OCI-LY1 (cell line): Measurements from ENCODE around the gene STK24.
"Not testable (repeated sequence)": the region's sequence is repeated elsewhere in the genome, so short reads cannot be mapped to it uniquely, and the experiment has no call there.

Experiments
- H2AFZ ChIP-seq: fragments of 200-600 bp; sonication (generic), shearing (Covaris generic); 2 replicates; pipeline ENCODE4 v1.6.0; 2014; ENCODE audit warnings: antibody characterized with exemption, mild to moderate bottlenecking, low read length
- H3F3A ChIP-seq: fragments of 200-600 bp; sonication (generic), shearing (Covaris generic); 2 replicates; pipeline ENCODE4 v1.6.0; 2014; ENCODE audit warnings: mild to moderate bottlenecking, antibody characterized with exemption, low read length, moderate library complexity; ENCODE audit not compliant: insufficient read depth
- H3K27ac ChIP-seq: fragments of 200-600 bp; sonication (generic); 2 replicates; pipeline ENCODE4 v1.5.1; 2014; ENCODE audit warnings: low read length, mixed run types, mild to moderate bottlenecking, low read depth; ENCODE audit not compliant: poor library complexity, severe bottlenecking
- H3K27me3 ChIP-seq: fragments of 200-600 bp; sonication (generic); 2 replicates; pipeline ENCODE4 v1.6.0; 2014; ENCODE audit warnings: antibody characterized with exemption, mild to moderate bottlenecking, low read length, moderate library complexity; ENCODE audit not compliant: insufficient read depth
- H3K36me3 ChIP-seq: fragments of 200-600 bp; sonication (generic); 2 replicates; pipeline ENCODE4 v1.6.1; 2014; ENCODE audit warnings: mild to moderate bottlenecking, antibody characterized with exemption, low read length, moderate library complexity, mixed read lengths; ENCODE audit not compliant: insufficient read depth
- H3K4me1 ChIP-seq: fragments of 200-600 bp; sonication (generic); 2 replicates; pipeline ENCODE4 v1.5.1; 2014; ENCODE audit warnings: mild to moderate bottlenecking, low read length, moderate library complexity; ENCODE audit not compliant: insufficient read depth, severe bottlenecking
- H3K4me2 ChIP-seq: fragments of 200-600 bp; sonication (generic), shearing (Covaris generic); 2 replicates; pipeline ENCODE4 v1.6.1; 2014; ENCODE audit warnings: low read length
- H3K4me3 ChIP-seq: fragments of 200-600 bp; sonication (generic); 2 replicates; pipeline ENCODE4 v1.5.1; 2014; ENCODE audit warnings: low read length, low read depth, mild to moderate bottlenecking, mixed read lengths; ENCODE audit not compliant: poor library complexity, severe bottlenecking
- H3K79me2 ChIP-seq: fragments of 200-600 bp; shearing (Covaris generic); 2 replicates; pipeline ENCODE4 v1.6.1; 2016; ENCODE audit warnings: mixed run types, low read length, mixed read lengths; ENCODE audit not compliant: insufficient read depth
- H3K9ac ChIP-seq: fragments of 200-600 bp; sonication (generic), shearing (Covaris generic); 2 replicates; pipeline ENCODE4 v1.6.1; 2014; ENCODE audit warnings: mild to moderate bottlenecking, low read length, mixed read lengths
- H3K9me2 ChIP-seq: fragments of 200-600 bp; sonication (generic), shearing (Covaris generic); 2 replicates; pipeline ENCODE4 v1.6.1; 2014; ENCODE audit warnings: low read depth, mild to moderate bottlenecking, low read length, mixed read lengths
- H3K9me3 ChIP-seq: fragments of 200-600 bp; shearing (Covaris generic); 2 replicates; pipeline ENCODE4 v1.6.1; 2014; ENCODE audit warnings: low read length, mixed read lengths
- H4K20me1 ChIP-seq: fragments of 200-600 bp; sonication (generic), shearing (Covaris generic); 2 replicates; pipeline ENCODE4 v1.6.0; 2016; ENCODE audit warnings: mild to moderate bottlenecking, low read length; ENCODE audit not compliant: insufficient read depth
- EZH2 ChIP-seq: fragments of 200-600 bp; sonication (generic), shearing (Covaris generic); IDR thresholded peaks from 2 replicates; pipeline ENCODE4 v1.8.0; 2017; ENCODE audit warnings: borderline replicate concordance, mixed run types, mild to moderate bottlenecking, antibody characterized with exemption, low read length, moderate library complexity, mixed read lengths
- TF ChIP-seq, protein P1 (sequence below): fragments of 200-600 bp; sonication (generic), shearing (Covaris generic); IDR thresholded peaks from 2 replicates; pipeline ENCODE4 v1.5.1; 2017; ENCODE audit warnings: mild to moderate bottlenecking, antibody characterized with exemption, low read length, moderate library complexity, mixed read lengths

Gene STK24

DNA sequence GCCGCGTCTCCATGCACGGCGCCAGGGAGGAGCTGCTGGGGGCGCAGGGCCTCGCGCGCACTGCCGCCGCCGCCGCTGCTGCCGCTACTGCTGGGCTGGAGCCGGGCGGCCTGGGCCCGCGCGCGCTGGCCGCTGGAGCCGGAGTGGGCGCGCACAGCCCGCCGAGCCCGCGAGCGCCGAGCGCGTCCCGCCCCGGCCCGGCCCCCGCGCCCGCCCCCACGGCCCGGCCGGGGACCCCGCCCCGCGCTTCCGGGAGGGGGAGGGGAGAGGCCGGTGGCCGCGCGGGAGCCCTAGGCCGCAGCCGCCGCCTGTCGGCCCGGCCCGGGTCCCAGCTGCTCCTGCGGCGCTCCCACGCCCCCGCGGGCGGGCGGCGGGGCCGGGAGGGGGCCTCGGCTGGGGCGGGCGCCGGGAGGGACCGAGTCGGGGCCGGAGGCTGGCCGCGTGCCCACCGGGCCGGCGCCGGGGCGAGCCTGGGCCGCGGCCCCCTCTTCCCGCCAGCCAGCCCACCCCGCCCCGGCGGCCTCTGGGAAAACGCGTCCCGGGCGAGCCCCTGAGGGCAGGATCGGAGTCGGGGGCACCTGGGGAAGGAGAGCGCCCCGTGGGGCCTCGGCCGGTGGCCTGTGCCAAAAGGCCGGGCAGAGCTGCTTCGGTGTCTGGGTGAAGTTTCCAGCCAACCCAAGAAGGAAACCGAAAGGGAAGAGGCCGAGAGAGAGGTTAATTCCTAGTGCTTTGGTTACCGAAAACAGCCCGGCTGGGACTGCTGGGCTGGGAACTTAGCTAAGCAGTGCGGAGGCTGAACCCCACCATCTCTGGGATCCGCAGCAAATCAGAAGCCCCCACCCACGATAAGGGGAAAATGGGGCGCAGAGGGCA is at the start of gene STK24:
TSS of gene STK24 (minus strand) at position 145 of the 873 bp plus-strand sequence. CDS start 321 bp downstream, outside the sequence.
- H3F3A ChIP-seq = peaks cover 8% of the 10 kb centered on the region; the same call in 1 of the 2 replicates
- peak within 1 kb of the TSS; percentile 70 for H2AFZ ChIP-seq
- TF ChIP-seq, protein P1, sequence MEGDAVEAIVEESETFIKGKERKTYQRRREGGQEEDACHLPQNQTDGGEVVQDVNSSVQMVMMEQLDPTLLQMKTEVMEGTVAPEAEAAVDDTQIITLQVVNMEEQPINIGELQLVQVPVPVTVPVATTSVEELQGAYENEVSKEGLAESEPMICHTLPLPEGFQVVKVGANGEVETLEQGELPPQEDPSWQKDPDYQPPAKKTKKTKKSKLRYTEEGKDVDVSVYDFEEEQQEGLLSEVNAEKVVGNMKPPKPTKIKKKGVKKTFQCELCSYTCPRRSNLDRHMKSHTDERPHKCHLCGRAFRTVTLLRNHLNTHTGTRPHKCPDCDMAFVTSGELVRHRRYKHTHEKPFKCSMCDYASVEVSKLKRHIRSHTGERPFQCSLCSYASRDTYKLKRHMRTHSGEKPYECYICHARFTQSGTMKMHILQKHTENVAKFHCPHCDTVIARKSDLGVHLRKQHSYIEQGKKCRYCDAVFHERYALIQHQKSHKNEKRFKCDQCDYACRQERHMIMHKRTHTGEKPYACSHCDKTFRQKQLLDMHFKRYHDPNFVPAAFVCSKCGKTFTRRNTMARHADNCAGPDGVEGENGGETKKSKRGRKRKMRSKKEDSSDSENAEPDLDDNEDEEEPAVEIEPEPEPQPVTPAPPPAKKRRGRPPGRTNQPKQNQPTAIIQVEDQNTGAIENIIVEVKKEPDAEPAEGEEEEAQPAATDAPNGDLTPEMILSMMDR = no peak
- TF ChIP-seq EZH2 = no peak

DNA sequence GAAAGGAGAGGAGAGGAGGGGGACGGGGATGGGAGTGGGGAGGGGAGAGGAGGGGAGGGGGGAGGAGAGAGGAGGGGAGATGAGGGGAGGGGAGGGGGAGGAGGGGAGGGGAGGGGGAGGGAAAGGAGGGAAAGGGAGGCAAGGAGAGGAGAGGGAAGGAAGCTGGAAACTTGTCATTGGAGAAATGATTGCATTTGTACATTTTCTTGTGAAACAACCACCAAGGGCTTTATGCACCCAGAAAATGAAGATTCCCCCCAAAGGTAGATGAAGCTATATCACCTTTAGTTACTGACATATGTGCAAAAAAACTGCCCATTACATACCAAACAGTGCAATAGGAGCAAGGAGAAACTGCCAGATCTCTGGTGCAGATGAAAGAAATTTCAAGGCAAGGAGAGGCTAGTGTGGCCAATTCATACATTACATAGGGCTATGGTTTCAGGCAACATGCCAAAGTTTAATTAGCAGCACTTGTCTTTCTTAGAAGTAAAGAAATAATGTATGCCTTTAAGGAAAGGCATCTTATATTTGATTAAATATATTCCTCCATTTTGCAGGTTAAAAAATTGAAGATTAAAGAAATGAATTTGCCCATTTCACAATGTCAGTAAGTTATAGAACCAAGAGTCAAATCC is 49.5 kb upstream of the STK24 start:
- Histone ChIP-seq H3F3A (no peaks in the 10 kb centered on the region), H3K4me3 (no peak overlapping the region), H3K9me2 (no peaks in the 10 kb centered on the region), H3K79me2 (no peaks in the 10 kb centered on the region), H3K36me3 (no peaks in the 10 kb centered on the region), H3K4me2 (no peak overlapping the region), H3K4me1 (no peaks in the 10 kb centered on the region), H4K20me1 (no peaks in the 10 kb centered on the region), H3K27me3 (peaks cover 3% of the 10 kb centered on the region; the same call in 1 of the 2 replicates), H3K9ac (no peak overlapping the region), H3K27ac (no peak overlapping the region), H2AFZ (no peak overlapping the region), H3K9me3 (no peaks in the 10 kb centered on the region)
- TF ChIP-seq EZH2 = no peak
- TF ChIP-seq, protein P1 = no peak

More for the DNA sequence above, at the start of gene STK24:
- peak within 1 kb of the TSS; percentile 87 for H3K27ac ChIP-seq
- peak within 1 kb of the TSS; percentile 83 for H3K4me3 ChIP-seq
- no peaks in the 10 kb centered on the region for H3K36me3 ChIP-seq
- H3K9me2 ChIP-seq = no peaks in the 10 kb centered on the region
- peak within 1 kb of the TSS; percentile 95 for H3K4me2 ChIP-seq
- H3K27me3 ChIP-seq = no peaks in the 10 kb centered on the region
- H3K4me1 ChIP-seq = peaks cover 41% of the 10 kb centered on the region
- H3K9me3 ChIP-seq = no peaks in the 10 kb centered on the region
- peaks cover 40% of the 10 kb centered on the region for H3K79me2 ChIP-seq
- H4K20me1 ChIP-seq = no peaks in the 10 kb centered on the region
- H3K9ac ChIP-seq = peak within 1 kb of the TSS; percentile 81

DNA sequence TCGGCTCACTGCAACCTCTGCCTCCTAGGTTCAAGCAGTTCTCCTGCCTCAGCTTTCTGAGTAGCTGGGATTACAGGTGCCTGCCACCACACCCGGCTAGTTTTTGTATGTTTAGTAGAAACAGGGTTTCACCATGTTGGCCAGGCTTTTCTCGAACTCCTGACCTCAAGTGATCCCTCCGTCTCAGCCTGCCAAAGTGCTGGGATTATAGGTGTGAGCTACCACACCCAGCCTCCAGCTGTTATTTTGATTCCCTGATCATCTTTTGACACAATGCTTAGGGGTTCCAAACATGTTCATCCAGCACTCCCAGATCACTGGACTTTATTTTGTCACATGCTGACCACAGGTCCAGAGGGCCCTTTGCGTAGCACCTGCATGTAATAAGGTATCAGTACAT is 47.7 kb upstream of the STK24 start:
- H3K4me1 ChIP-seq, H3K9me2 ChIP-seq, H3K79me2 ChIP-seq, H3K36me3 ChIP-seq, H3F3A ChIP-seq, H2AFZ ChIP-seq, H3K4me3 ChIP-seq, H3K27ac ChIP-seq, H3K27me3 ChIP-seq, H3K4me2 ChIP-seq, H3K9ac ChIP-seq, H4K20me1 ChIP-seq, H3K9me3 ChIP-seq: not testable (repeated sequence)
